SK-N-SH (cell line): ENCODE data around the gene NXPH4.

Experiments used
- CHD2 ChIP-seq: fragments of 150-350 bp; IDR thresholded peaks from 2 replicates; pipeline ENCODE4 v1.6.1; 2018; ENCODE audit warnings: low read length; ENCODE audit not compliant: partially characterized antibody
- CTCF ChIP-seq: fragments of 200-600 bp; sonication (generic); IDR thresholded peaks from 2 replicates; pipeline ENCODE4 v1.6.1; 2017; ENCODE audit warnings: antibody characterized with exemption, mild to moderate bottlenecking, moderate library complexity
- EP300 ChIP-seq, 2 experiments: IDR thresholded peaks; 2 replicates each; pipeline versions ENCODE4 v1.4.0 to v1.6.1; 2012; ENCODE audit warnings: borderline replicate concordance in 1 of 2, low read depth in 1 of 2, low read length in 1 of 2
- EZH2phosphoT487 ChIP-seq: fragments of 200-600 bp; sonication (generic); IDR thresholded peaks from 2 replicates; pipeline ENCODE4 v1.6.1; 2017; ENCODE audit warnings: low read depth, mixed run types, mild to moderate bottlenecking, antibody characterized with exemption, moderate library complexity, borderline replicate concordance
- FOSL2 ChIP-seq: IDR thresholded peaks from 2 replicates; pipeline ENCODE4 v1.4.0; 2012; ENCODE audit warnings: low read depth, mild to moderate bottlenecking, moderate library complexity, borderline replicate concordance
- FOXJ3 ChIP-seq: sonication (generic); formaldehyde crosslinking; IDR thresholded peaks from 2 replicates; pipeline ENCODE4 v1.5.1; 2020; ENCODE audit warnings: mild to moderate bottlenecking, missing genetic modification reagents
- IRF3 ChIP-seq: fragments of 150-350 bp; IDR thresholded peaks from 2 replicates; pipeline ENCODE4 v1.6.1; 2016; ENCODE audit warnings: mild to moderate bottlenecking, low read depth, low read length
- MAX ChIP-seq: IDR thresholded peaks from 2 replicates; pipeline ENCODE4 v1.4.0; 2012; ENCODE audit warnings: low read depth
- PBX3 ChIP-seq: IDR thresholded peaks from 2 replicates; pipeline ENCODE4; 2012
- POLR2AphosphoS5 ChIP-seq: IDR thresholded peaks from 2 replicates; pipeline ENCODE4 v1.6.1; 2012; ENCODE audit warnings: low read depth, low read length
- TAF1 ChIP-seq: IDR thresholded peaks from 2 replicates; pipeline ENCODE4 v1.6.1; 2012; ENCODE audit warnings: low read depth, mild to moderate bottlenecking, low read length, moderate library complexity, borderline replicate concordance
- TEAD4 ChIP-seq: IDR thresholded peaks from 2 replicates; pipeline ENCODE4 v1.4.0; 2012; ENCODE audit warnings: mild to moderate bottlenecking, borderline replicate concordance; ENCODE audit not compliant: insufficient read depth
- TF ChIP-seq, protein P1 (sequence below): IDR thresholded peaks from 2 replicates; pipeline ENCODE4 v1.4.0; 2012; ENCODE audit warnings: low read depth, borderline replicate concordance

GRCh38 chr12:57229634-57230380, 13.2 kb downstream of the NXPH4 start, which contains the start of gene SHMT2:
- no peak for TF ChIP-seq EP300 (IDR thresholded peaks at IDR 0.05; ENCODE audit: borderline replicate concordance in 1 of 2, low read depth in 1 of 2, low read length in 1 of 2)
- no peak for TF ChIP-seq CTCF
- TF ChIP-seq, protein P1, sequence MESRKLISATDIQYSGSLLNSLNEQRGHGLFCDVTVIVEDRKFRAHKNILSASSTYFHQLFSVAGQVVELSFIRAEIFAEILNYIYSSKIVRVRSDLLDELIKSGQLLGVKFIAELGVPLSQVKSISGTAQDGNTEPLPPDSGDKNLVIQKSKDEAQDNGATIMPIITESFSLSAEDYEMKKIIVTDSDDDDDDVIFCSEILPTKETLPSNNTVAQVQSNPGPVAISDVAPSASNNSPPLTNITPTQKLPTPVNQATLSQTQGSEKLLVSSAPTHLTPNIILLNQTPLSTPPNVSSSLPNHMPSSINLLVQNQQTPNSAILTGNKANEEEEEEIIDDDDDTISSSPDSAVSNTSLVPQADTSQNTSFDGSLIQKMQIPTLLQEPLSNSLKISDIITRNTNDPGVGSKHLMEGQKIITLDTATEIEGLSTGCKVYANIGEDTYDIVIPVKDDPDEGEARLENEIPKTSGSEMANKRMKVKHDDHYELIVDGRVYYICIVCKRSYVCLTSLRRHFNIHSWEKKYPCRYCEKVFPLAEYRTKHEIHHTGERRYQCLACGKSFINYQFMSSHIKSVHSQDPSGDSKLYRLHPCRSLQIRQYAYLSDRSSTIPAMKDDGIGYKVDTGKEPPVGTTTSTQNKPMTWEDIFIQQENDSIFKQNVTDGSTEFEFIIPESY = no peak
- no peak for TF ChIP-seq FOSL2
- TF ChIP-seq CHD2 = no peak
- TF ChIP-seq MAX = peak; percentile 94
- no peak for TF ChIP-seq IRF3
- TF ChIP-seq TAF1 = peak; percentile 42; the same call in 1 of the 2 replicates
- TF ChIP-seq PBX3 = no peak
- no peak for TF ChIP-seq FOXJ3 (CRISPR knock-in tag)
- TF ChIP-seq POLR2AphosphoS5 = 0 out of 2 replicates have a peak, but pooled peaks have one; percentile 44
- TF ChIP-seq TEAD4 = no peak
- no peak for TF ChIP-seq EZH2phosphoT487
